Activated naive CD8-positive, alpha-beta T cell treated with anti-CD3 and anti-CD28 coated beads, Interleukin-2, amount 50 U/mL, for 24 hours (primary cell): ENCODE measurements around the gene SRCAP.
A peak's percentile ranks its signal among the peaks of the same experiment; 100 is the strongest.

Source experiments
- ATAC-seq: fragments of 150-1000 bp; cut with Tn5 transposase; one replicate; pipeline ENCODE4 v1.10.0; 2021
- DNase-seq: peaks from one replicate; pipeline ENCODE4 v3.0.0; 2021
- H3K27ac Mint-ChIP-seq: one replicate; pipeline ENCODE4 v1.8.0; 2021; ENCODE audit warnings: mild to moderate bottlenecking, mixed read lengths
- H3K27me3 Mint-ChIP-seq: one replicate; pipeline ENCODE4 v1.8.0; 2021; ENCODE audit warnings: mixed read lengths
- H3K36me3 Mint-ChIP-seq: one replicate; pipeline ENCODE4 v1.8.0; 2021; ENCODE audit warnings: low read depth, mixed read lengths
- H3K4me1 Mint-ChIP-seq: one replicate; pipeline ENCODE4 v1.8.0; 2021; ENCODE audit warnings: mixed read lengths
- H3K4me3 Mint-ChIP-seq: one replicate; pipeline ENCODE4 v1.8.0; 2021; ENCODE audit warnings: mild to moderate bottlenecking, moderate library complexity, mixed read lengths
- H3K9me3 Mint-ChIP-seq: one replicate; pipeline ENCODE4 v1.8.0; 2021; ENCODE audit warnings: mixed read lengths

Gene SRCAP

DNA sequence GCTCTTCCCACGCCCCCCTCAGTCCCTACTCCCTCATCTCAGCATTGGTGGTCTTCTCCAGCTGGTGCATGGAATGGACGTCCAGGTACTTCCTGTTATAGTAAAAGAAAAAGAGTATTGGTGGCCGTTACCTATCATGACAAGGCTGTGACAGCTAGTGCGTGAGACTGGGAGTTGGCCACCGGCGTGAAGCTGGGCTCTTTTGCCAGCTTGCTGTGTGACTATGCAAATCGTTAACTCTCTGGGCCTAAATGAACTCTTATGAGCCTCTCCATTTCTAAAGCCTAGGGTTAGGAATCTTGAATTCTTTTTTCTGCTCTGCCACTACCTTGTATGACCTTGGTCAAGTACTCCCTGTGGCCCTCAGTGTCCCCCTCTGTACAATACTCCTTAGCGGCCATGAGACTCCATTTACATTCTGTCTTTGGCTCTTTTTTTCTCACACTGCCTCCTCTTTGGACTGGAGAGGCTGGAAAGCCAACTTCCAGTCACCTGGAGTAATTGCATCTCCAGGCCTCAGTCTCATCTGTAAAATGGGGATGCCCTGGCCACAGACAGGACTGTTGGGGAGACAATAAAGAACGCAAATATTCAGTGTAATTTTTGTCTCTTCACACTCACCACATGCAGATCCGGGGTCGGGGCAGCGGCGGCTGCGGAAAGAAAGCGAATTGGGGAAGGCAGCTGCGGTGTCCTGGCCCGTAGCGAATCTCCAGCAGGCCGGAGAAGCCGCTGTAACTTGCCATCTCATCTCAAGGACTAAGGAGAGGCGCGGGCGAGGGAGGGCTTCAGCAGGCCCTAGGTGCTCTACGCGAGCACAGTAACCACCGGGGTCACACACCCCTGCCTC lies 61.8 kb downstream of the SRCAP start:
- Mint-ChIP-seq H3K36me3 (peaks cover 18% of the 10 kb centered on the region), H3K4me1 (peaks cover 31% of the 10 kb centered on the region), H3K4me3 (peak overlapping the region; percentile 91), H3K27ac (peak overlapping the region; percentile 86), H3K9me3 (no peaks in the 10 kb centered on the region), H3K27me3 (no peaks in the 10 kb centered on the region)
- ATAC-seq (no peak), DNase-seq (no peak)

DNA sequence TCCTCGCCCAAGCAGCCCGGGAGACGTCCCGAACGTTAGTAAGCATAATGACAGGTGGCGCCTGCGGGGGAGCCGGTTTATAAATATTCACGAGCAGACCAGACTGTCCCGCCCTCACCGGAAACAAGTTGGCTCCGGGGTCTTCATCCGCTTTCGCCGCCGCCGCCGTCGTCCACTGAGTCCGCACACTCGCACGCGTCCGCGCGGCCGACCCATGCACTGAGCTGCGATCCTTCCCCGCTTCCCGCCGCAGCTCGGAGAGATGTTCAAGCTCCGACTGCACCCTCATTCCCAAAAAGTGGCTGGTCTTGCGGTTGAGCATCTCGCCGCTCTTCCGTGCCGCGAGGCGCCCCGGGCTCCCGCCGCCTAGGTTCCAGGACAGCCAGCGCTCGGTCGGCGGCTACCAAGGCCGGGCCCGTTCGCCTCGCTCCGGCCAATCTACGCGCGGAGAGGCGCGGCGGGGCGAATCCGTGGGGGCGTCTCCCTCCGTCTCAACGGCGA lies 62.5 kb downstream of the SRCAP start:
- peaks cover 31% of the 10 kb centered on the region for H3K4me1 Mint-ChIP-seq
- H3K9me3 Mint-ChIP-seq, result no peaks in the 10 kb centered on the region
- ATAC-seq (peak; percentile 30), DNase-seq (peak; percentile 62)
- H3K4me3 Mint-ChIP-seq, result peak overlapping the region; percentile 91
- peaks cover 23% of the 10 kb centered on the region for H3K36me3 Mint-ChIP-seq
- no peaks in the 10 kb centered on the region for H3K27me3 Mint-ChIP-seq
- peak overlapping the region; percentile 86 for H3K27ac Mint-ChIP-seq

DNA sequence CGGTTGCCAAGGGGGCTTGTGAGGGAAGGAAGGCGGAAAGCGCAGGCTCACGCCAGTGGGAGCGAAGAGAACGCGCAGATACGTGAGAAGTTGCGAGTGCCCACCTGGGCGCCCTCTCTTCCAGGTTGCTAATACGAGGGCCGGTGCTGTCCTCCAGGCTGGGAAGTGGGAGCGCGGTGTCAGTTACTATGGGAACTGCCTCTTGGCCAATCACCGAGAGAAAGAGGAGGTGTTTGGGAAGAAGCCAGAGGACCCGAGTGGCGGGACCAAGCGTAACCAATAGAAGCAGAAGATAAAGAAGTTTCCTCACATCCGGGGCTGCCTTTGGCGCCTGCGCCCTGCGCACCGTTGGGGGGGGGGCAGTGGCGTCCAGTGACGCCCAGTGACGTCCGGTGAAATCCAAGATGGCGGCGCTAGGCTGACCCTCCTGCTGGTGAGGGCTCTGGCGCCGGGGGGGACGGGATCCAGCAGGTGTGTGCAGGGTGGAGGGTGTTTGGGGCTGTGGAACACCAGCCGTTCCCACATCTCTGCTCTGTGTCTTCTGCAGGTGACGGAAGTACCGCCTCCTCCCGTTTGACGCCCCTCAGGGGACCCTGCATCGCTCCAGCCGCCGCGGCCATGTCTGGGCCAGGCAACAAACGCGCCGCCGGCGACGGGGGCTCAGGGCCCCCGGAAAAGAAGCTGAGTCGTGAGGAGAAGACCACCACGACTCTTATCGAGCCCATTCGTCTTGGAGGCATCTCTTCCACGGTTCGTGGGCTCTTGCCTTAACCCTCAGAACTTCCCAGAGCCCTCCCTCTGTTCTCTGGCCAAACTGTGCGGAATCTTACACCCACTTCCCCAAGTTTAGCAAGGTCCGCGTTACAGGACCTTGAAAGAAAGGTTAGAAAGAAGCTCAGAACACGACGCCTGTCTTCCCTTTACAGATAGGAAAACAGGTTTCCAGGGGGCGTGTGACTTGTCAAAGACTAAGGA lies 63.2 kb downstream of the SRCAP start, which contains the start of the genes CFAP119 and RNF40:
CFAP119 (minus strand) TSS at position 135 of the 975 bp plus-strand sequence. CDS start 314 bp downstream, outside the sequence.
RNF40 (plus strand) TSS at position 395 of the 975 bp plus-strand sequence; CDS start at position 619, 224 bp downstream.
- H3K27me3 Mint-ChIP-seq, result no peaks in the 10 kb centered on the region
- DNase-seq (peak; percentile 93), ATAC-seq (peak; percentile 97)
- peak within 1 kb of the TSS; percentile 91 for H3K4me3 Mint-ChIP-seq
- peaks cover 31% of the 10 kb centered on the region for H3K4me1 Mint-ChIP-seq
- H3K9me3 Mint-ChIP-seq, result no peaks in the 10 kb centered on the region
- peaks cover 29% of the 10 kb centered on the region for H3K36me3 Mint-ChIP-seq
- H3K27ac Mint-ChIP-seq, result peak within 1 kb of the TSS; percentile 86

DNA sequence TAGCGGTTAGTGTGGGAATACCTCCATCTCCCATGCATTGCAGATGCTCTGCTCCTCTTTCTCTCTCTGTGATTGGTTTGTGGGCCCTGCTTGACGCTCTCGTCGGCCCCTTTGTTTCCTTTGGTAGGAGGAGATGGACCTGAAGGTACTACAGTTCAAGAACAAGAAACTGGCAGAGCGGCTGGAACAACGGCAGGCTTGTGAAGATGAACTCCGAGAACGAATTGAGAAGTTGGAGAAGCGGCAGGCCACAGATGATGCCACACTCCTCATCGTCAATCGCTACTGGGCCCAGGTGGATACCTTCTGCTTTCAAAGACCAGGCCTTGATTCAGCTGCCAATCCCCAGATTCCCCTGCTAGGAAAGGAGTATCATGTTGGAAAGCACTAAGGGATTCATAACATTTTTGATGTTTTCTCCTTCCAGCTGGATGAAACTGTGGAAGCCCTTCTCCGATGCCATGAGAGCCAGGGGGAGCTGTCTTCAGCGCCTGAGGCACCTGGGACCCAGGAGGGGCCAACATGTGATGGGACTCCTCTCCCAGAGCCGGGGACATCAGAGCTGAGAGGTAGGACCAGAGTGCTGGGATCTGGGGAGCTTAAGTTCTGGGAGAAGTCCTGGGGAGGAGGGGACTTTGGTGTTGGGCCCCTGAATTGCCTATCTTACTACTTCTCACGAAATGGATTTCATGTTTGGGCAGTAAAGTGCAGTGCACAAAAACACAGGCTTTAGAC lies 64.2 kb downstream of the SRCAP start:
- no peaks in the 10 kb centered on the region for H3K9me3 Mint-ChIP-seq
- no peaks in the 10 kb centered on the region for H3K27me3 Mint-ChIP-seq
- no peak for ATAC-seq
- H3K36me3 Mint-ChIP-seq, result peaks cover 36% of the 10 kb centered on the region
- H3K27ac Mint-ChIP-seq, result peak overlapping the region; percentile 86
- DNase-seq, result no peak
- peak overlapping the region; percentile 91 for H3K4me3 Mint-ChIP-seq
- H3K4me1 Mint-ChIP-seq, result peaks cover 31% of the 10 kb centered on the region

DNA sequence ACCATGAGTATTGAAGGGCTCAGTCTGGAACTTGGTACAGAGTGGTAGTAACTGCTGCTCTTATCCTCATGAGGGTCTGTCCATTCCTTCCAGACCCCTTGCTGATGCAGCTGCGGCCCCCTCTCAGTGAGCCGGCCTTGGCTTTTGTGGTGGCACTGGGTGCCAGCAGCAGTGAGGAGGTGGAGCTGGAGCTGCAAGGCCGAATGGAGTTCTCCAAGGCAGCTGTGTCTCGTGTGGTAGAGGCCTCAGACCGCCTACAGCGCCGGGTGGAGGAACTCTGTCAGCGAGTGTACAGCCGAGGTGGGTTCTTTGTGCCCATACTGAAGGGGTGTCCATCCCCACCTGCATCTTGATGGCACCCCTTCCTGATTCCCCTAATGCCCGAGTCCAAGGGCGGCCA lies 65.1 kb downstream of the SRCAP start:
- Mint-ChIP-seq H3K4me3 (peak overlapping the region; percentile 58), H3K9me3 (no peaks in the 10 kb centered on the region), H3K27me3 (no peaks in the 10 kb centered on the region), H3K36me3 (peaks cover 44% of the 10 kb centered on the region), H3K27ac (no peak overlapping the region), H3K4me1 (peaks cover 29% of the 10 kb centered on the region)
- ATAC-seq, result no peak
- DNase-seq, result no peak

DNA sequence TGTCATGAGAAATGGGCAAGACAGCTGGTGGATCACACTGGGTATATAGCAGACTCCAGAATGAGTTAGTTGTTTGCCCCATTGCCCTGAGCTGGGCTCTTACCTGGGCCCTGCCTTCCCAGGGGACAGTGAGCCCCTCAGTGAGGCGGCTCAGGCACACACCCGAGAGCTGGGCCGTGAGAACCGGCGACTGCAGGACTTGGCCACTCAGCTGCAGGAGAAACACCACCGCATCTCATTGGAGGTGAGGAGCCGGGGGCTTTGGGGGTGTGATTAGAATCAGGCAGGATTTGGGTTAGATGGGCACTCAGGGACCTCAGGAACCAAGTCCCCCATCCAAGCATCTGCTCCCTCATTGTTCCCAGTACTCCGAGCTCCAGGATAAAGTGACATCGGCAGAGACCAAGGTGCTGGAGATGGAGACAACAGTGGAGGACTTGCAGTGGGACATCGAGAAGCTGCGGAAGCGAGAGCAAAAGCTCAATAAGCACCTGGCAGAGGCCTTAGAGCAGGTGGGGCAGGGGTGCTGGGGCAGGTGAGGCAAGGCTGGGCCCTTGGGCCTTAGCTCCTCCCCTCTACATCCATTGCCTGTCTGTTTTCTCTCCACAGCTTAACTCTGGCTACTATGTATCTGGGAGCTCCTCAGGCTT lies 66.0 kb downstream of the SRCAP start:
- H3K9me3 Mint-ChIP-seq, result no peaks in the 10 kb centered on the region
- no peak for ATAC-seq
- peaks cover 48% of the 10 kb centered on the region for H3K36me3 Mint-ChIP-seq
- no peak overlapping the region for H3K4me3 Mint-ChIP-seq
- peaks cover 29% of the 10 kb centered on the region for H3K4me1 Mint-ChIP-seq
- no peak overlapping the region for H3K27ac Mint-ChIP-seq
- no peak for DNase-seq
- no peaks in the 10 kb centered on the region for H3K27me3 Mint-ChIP-seq

DNA sequence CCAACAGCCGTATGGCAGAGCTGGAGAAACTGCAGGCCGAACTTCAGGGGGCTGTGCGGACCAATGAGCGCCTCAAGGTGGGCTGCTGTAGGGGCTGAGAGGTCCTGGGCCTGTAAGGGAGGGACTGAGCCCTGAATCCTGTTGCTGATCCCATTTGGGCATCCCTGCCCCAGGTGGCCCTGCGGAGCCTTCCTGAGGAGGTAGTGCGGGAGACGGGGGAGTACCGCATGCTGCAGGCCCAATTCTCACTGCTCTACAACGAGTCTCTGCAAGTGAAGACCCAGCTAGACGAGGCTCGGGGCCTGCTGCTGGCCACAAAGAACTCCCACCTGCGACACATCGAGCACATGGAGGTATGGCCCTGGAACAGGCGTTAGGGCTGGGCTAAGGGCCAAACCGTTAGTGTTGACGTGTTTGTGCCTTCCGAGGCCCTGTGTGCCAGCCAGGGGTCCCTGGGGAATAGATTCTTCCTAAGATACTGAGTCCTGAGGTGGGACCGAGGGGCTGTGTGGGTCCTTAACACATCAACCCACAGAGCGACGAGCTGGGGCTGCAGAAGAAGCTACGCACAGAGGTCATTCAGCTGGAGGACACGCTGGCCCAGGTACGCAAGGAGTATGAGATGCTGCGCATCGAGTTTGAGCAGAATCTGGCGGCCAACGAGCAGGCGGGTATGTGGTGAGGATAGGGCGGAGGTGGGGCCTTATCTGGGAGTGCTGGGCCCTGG lies 67.4 kb downstream of the SRCAP start:
- Mint-ChIP-seq H3K9me3 (no peaks in the 10 kb centered on the region), H3K36me3 (peaks cover 51% of the 10 kb centered on the region), H3K4me3 (no peak overlapping the region), H3K4me1 (peaks cover 18% of the 10 kb centered on the region), H3K27me3 (no peaks in the 10 kb centered on the region), H3K27ac (no peak overlapping the region)
- DNase-seq, result no peak
- no peak for ATAC-seq

DNA sequence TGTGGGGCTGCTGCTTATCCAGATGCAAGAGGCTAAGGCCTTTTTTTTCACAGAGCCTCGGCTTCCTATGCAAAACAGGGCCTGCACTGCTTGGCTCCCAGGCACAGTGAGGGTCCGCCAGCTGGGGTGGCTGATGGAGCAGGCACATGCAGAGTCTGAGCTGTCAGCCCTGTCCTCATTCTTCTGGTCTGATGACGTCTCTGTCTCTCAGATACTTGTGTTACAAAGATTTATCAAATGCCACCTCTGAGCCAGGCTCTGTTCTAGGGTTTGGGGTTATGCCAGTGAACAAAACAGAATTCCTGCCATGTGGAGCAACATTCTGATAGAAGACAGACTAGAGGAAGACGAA lies 67.9 kb downstream of the SRCAP start:
- Mint-ChIP-seq H3K9me3 (no peaks in the 10 kb centered on the region), H3K36me3 (peaks cover 54% of the 10 kb centered on the region), H3K27me3 (no peaks in the 10 kb centered on the region), H3K27ac (peak overlapping the region; percentile 35), H3K4me1 (peaks cover 15% of the 10 kb centered on the region), H3K4me3 (no peak overlapping the region)
- no peak for DNase-seq
- no peak for ATAC-seq

DNA sequence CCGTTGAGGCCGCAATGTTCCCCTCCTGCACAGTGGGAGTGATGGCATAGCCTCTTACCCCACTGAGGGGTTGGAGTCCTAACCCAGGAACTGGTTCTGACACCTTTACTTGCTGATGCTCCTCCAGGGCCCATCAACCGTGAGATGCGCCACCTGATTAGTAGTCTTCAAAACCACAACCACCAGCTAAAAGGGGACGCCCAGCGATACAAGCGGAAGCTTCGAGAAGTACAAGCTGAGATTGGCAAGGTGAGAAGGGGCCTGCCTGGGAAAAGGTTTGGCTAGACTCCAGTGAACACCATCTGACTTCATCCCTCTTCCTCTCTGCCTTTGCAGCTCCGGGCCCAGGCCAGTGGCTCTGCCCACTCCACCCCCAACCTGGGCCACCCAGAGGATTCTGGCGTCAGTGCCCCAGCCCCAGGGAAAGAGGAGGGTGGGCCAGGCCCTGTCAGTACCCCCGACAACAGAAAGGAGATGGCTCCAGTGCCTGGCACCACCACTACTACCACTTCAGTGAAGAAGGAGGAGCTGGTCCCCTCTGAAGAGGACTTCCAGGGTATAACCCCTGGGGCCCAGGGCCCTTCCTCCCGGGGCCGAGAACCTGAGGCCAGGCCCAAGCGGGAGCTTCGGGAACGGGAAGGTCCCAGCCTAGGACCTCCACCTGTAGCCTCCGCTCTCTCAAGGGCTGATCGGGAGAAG lies 68.9 kb downstream of the SRCAP start:
- peaks cover 60% of the 10 kb centered on the region for H3K36me3 Mint-ChIP-seq
- no peak overlapping the region for H3K4me3 Mint-ChIP-seq
- DNase-seq (no peak), ATAC-seq (no peak)
- no peaks in the 10 kb centered on the region for H3K9me3 Mint-ChIP-seq
- peaks cover 10% of the 10 kb centered on the region for H3K4me1 Mint-ChIP-seq
- H3K27me3 Mint-ChIP-seq, result no peaks in the 10 kb centered on the region
- no peak overlapping the region for H3K27ac Mint-ChIP-seq

DNA sequence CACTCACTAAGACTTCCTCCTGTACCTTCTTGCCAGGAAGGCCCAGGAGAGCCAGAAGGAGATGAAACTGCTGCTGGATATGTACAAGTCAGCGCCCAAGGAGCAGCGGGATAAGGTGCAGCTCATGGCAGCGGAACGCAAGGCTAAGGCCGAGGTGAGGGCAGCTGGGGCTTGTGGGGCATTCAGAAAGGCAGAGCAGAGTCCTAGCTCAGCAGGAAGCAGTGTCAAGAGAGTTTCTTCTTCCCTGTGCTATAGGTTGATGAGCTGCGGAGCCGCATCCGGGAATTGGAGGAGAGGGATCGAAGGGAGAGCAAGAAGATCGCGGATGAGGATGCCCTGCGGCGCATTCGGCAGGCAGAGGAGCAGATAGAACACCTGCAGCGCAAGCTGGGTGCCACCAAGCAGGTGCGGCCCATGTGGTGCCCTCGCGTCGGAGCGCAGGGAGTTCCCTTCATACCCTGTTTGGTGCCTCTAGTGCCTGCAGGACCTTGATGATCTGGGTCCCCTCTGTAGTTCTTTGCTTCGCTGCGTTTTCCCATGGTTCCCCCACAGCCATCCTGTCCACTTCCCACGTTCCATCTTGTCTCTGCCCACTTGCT lies 69.7 kb downstream of the SRCAP start:
- ATAC-seq (no peak), DNase-seq (no peak)
- Mint-ChIP-seq H3K9me3 (no peaks in the 10 kb centered on the region), H3K4me1 (peaks cover 6% of the 10 kb centered on the region), H3K36me3 (peaks cover 58% of the 10 kb centered on the region), H3K4me3 (no peak overlapping the region), H3K27ac (no peak overlapping the region), H3K27me3 (no peaks in the 10 kb centered on the region)

DNA sequence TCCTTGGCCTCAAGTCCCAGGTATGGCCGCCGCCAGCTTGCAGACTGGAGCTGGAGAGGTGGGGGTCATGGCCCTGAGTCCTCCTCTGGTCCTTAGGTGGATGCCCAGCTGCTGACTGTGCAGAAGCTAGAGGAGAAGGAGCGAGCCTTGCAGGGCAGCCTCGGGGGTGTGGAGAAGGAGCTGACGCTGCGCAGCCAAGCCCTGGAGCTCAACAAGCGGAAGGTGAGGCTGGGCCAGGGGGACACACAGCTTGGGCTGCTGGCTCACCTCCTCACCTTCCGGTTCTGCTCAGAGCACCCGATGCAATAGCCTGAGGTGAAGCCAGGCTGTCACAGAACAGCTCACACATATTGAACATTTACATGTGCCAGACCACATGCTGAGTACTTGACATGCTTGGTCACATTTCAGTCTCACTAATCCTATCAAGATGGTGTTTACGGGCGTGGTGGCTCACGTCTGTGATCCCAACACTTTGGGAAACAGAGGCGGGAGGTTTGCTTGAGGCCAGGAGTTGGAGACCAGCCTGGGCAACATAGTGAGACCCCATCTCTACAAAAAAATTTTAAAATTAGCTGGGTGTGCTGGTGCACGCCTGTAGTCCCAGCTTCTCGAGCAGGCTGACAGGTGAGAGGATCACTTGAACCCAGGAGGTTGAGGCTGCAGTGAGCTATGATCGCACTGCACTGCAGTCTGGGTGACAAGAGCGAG lies 70.6 kb downstream of the SRCAP start:
- Mint-ChIP-seq H3K27ac (no peak overlapping the region), H3K27me3 (no peaks in the 10 kb centered on the region), H3K4me1 (peaks cover 7% of the 10 kb centered on the region), H3K9me3 (no peaks in the 10 kb centered on the region), H3K36me3 (peaks cover 55% of the 10 kb centered on the region), H3K4me3 (no peak overlapping the region)
- DNase-seq (no peak), ATAC-seq (no peak)

DNA sequence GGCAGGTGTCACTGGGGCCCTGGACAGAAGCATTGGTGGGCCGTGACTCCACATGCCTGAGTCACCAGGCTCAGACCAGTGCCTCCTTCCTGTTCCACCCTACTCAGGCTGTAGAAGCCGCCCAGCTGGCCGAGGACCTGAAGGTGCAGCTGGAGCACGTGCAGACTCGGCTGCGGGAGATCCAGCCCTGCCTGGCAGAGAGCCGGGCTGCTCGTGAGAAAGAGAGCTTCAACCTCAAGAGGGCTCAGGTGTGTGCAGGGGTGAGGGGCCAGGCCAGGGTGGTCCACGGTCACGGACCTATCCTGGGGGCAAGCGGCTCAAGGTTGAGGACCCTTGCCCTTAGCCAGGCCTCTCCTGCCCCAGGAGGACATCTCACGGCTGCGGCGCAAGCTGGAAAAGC lies 72.8 kb downstream of the SRCAP start:
- DNase-seq (no peak), ATAC-seq (no peak)
- Mint-ChIP-seq H3K27me3 (no peaks in the 10 kb centered on the region), H3K4me1 (peaks cover 17% of the 10 kb centered on the region), H3K27ac (no peak overlapping the region), H3K36me3 (peaks cover 45% of the 10 kb centered on the region), H3K4me3 (no peak overlapping the region), H3K9me3 (no peaks in the 10 kb centered on the region)
